Femur (tissue), 1 donor: Measurements from ENCODE around the gene SEC63.
"Not testable (repeated sequence)": the region's sequence is repeated elsewhere in the genome, so short reads cannot be mapped to it uniquely, and the experiment has no call there.

ENCODE experiments used
- DNase-seq: peaks from one replicate; pipeline ENCODE4 v3.0.0-alpha.2; 2017

The SEC63 gene

DNA sequence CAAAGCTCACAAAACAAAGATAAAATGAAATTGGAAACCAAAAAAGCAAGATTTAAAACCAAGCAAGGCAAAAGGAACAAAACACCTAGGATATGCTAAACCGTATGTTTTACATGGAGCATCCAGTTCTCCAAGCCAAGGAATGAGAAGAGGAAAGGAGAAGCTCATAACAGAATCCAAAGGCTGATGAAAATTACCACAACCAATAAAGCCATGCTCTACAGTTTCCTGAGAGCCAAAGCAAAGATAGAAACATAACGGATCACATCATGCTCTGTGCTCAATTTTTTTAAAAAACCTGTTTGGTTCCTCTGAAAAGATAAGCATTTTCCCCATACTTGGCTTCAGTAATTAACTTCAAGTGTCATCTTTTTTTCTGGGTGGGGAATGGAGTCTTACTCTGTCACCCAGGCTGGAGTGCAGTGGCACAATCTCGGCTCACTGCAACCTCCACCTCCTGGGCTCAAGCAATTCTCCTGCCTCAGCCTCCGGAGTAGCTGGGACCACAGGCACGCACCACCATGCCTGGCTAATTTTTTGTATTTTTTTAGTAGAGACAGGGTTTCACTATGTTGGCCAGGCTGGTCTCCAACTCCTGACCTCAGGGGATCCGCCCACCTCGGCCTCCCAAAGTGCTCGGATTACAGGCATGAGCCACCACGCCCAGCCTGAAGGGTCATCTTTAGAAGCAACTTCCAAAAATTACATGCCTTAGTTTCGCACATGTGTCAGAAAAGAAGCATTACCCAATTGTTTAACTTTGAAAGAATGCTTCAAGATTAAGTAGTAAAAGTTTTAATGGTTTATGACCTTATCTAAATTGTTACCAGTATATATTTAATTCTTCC is 31.1 kb downstream of the SEC63 start:
- not testable (repeated sequence) for DNase-seq

DNA sequence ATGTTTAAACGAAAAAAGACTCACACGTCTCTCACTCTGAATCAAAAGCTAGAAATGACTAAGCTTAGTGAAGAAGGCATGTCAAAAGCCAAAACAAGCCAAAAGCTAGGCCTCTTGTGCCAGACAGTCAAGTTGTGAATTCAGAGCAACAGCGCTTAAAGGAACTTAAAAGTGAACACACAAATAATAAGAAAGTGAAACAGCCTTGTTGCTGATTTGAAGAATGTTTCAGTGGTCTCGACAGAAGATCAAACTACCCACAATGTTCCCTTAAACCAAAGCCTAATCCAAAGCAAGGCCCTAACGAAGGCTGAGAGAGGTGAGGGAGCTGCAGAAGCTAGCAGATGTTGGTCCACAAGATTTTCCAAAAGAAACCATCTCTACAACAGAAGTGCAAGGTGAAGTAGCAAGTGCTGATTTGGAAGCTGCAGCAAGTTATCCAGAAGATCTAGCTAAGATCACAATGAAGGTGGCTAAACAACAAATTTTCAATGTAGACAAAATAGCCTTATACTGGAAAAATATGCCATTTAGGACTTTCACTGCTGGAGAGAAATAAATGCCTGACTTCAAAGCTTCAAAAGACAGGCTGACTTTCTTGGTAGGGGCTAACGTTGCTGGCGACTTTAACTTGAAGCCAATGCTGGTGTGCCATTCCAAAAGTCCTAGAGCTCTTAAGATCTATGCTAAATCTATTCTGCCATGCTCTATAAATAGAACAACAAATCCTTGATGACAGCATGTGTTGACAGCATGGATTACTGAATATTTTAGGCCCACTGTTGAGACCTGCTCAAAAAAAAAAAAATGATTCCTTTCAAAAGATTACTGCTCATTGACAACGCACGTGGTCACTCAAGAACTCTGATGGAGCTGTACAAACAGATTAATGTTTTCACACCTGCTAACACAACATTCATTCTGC is 40.3 kb downstream of the SEC63 start:
- DNase-seq, result no peak

DNA sequence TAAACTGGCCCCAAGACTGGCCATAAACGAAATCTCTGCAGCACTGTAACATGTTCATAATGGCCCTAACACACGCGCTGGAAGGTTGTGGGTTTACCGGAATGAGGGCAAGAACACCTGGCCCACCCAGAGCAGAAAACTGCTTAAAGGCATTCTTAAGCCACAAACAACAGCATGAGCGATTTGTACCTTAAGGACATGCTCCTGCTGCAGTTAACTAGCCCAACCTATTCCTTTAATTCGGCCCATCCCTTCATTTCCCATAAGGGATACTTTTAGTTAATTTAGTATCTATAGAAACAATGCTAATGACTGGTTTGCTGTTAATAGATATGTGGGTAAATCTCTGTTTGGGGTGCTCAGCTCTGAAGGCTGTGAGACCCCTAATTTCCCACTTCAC is 41.0 kb downstream of the SEC63 start:
- not testable (repeated sequence) for DNase-seq

DNA sequence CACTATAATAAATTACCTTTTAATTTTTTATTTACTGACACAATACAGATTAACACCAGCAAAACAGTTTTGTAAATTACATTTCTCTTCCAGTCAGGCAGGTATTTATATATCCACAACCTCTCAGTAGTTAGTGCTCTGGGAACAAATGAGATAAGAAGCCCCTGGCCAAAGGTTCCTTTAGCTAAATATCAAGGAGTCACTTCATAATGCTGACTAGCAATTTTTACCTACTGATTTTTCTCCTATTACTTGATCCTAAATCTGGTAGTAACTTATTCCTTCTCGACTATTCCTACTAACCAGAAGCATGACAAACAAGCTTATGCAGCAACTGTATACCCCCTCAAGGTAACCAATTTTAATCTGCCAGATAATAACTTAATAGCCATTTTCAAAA is 46.3 kb downstream of the SEC63 start:
- no peak for DNase-seq

DNA sequence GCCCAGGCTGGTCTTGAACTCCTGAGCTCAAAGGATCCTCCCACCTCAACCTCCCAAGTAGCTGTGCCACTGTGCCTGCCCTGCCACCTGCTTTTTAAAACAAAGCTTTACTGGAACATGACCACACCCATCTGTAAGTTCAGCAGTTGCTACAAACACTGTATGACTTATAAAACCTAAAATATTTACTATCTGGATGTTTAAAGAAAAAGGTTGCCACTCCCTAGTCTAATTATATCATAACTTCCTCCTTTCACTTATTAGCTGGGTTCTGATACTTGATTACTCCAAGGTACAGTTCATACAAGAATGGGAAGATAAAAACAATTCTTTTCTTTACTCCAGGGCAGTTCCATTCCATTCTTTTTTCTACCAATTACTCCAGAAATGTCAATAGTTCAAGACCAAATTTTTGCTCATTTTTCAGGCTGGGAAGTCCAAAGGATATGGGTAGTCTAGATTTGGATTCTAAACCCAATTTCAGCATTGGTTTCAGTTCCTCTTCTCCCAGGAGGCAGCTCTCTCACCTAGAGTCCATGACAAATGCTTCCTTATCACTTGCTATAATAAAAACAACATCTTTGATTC is 63.1 kb downstream of the SEC63 start:
- DNase-seq, result no peak

DNA sequence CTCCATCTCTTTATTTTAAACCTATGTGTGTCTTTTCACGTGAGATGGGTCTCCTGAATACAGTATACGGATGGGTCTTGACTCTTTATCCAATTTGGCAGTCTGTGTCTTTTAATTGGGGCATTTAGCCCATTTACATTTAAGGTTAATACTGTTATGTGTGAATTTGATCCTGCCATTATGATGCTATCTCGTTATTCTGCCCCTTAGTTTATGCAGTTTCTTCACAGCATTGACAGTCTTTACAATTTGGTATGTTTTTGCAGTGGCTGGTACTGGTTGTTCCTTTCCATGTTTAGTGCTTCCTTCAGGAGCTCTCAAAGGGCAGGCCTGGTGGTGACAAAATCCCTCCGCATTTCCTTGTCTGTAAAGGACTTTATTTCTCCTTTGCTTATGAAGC is 67.6 kb downstream of the SEC63 start:
- DNase-seq, result not testable (repeated sequence)

DNA sequence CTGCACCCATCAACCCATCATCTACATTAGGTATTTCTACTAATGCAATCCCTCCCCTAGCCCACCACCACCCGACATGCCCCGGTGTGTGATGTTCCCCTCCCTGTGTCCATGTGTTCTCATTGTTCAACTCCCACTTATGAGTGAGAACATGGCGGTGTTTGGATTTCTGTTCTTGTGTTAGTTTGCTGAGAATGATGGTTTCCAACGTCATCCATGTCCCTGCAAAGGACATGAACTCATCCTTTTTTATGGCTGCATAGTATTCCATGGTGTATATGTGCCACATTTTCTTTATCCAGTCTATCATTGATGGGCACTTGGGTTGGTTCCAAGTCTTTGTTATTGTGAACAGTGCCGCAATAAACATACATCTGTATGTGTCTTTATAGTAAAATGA is 72.1 kb downstream of the SEC63 start:
- not testable (repeated sequence) for DNase-seq

DNA sequence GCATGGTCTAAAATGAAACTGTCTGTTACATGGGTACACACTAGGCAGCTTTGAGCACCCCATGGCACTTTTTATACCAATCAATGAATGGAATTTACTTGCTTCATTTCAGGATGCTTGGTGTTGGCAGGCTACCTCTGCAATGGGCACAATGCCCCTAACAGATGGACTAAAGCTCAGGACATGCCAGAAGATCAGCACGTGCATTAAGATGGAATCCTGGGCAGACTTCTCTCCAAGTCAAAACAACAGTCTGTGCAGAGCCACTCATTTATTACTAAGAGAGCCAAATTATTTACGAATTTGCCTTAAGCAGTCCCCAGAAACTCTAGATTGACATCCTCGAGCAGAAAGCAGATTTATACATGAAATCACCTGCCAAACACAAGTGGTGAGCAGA is 78.1 kb downstream of the SEC63 start:
- no peak for DNase-seq

DNA sequence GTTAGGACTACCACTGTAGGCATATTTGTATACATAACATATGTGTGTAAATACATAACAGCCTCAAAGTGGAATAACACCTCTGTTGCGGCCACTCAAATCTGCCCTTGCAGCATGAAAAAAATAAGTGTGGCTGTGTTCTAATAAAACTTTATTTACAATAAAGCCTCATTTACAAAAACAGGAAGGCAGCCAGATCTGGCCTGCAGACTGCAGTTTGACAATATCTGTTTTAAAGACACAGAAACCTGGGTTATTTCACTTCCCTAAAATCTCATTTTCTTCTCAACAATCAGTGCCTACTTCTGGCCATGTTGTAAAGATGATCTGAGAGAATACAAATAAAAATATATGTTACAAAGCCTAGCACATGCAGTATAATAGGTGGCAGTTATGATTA is 80.0 kb downstream of the SEC63 start:
- no peak for DNase-seq

DNA sequence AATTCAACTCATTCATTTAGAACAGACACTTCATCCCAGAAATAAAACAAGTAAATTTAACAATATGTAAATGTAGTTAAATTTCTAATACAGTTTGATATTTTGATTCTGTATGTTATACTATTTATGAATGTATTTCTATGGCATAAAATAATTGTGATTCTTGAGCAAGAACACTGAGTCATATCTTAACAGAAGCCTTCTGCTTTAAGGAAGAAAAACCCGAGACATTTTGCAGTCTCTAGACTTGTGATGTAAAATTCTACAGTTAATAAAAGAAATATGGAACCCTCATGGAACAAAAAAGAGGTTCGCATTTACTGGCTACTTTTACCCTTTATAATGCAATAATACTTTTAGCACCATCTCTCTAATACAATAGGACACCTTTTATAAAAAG is 86.0 kb downstream of the SEC63 start:
- DNase-seq, result no peak

DNA sequence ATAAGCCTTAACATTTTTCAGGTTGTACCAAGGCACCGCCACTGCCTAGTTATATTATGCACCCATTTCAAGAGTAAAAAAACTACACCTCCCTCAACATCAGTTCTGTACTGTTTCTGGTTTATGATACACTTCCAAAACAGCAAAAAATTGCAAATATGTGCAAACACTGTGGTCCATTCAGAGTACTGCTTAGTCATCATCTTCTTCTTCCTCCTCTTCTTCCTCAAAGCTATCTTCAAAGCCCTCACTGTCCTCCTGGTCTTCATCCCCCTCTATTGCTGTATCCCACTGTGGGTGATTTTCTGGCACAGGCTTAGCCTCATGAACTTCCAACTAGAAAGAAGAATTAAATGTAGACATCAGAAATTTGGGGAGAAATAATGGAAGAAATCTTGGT is 86.5 kb downstream of the SEC63 start:
- not testable (repeated sequence) for DNase-seq

DNA sequence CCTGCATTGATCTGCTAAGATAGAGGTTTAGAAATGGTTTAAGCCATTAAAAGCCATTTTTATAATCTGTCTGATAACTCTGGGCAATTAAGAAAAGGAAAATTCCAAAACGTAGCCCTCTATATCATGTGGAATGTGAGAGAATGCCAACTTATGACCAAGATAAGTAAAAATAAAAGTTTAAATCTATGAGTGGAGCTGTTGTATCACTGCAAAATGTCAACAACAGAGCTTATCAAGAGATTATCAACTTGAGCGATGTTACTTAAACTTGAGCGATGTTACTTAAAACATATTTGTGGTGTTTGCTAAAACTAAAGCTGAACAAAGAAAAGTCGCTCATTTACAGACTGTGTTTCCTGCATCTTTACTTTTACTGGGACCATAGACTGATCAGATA is 87.0 kb downstream of the SEC63 start:
- DNase-seq, result no peak

DNA sequence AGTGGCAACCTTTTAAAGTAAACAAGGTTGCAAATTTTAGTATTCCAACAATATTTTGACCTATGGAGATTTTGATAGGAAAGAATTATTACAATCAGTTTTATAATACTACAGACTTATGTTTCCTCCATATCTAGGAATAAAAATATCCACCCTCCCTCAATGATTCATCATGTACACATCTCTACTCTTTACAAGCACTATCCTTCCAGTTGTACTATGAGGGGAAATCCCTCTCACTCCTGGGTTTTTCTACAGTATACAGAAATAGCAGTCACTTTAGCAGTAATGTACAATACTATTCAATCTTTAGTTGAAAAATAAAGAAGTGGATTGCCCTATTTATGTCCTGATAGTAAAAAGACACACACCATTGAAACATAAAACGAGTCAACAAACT is 87.6 kb downstream of the SEC63 start:
- DNase-seq, result no peak

DNA sequence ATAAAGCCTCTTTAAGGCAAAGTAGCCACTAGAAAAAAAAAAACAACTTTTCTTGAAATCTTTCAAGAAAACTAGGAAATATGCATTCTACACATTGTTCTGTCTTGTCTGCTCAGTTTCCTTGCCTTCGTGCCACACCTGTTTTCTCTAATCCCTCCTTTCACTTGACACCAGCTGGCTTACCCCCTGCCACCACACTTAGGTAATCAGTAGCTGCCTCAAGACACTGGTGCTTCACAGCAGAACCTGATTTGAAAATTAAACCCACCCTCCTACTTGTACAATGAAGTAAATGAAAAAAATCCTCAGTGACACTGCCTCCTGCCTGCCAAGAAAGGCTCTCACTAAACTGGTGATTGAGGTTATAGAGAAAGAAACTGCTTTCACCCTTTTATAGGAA is 88.1 kb downstream of the SEC63 start:
- no peak for DNase-seq

DNA sequence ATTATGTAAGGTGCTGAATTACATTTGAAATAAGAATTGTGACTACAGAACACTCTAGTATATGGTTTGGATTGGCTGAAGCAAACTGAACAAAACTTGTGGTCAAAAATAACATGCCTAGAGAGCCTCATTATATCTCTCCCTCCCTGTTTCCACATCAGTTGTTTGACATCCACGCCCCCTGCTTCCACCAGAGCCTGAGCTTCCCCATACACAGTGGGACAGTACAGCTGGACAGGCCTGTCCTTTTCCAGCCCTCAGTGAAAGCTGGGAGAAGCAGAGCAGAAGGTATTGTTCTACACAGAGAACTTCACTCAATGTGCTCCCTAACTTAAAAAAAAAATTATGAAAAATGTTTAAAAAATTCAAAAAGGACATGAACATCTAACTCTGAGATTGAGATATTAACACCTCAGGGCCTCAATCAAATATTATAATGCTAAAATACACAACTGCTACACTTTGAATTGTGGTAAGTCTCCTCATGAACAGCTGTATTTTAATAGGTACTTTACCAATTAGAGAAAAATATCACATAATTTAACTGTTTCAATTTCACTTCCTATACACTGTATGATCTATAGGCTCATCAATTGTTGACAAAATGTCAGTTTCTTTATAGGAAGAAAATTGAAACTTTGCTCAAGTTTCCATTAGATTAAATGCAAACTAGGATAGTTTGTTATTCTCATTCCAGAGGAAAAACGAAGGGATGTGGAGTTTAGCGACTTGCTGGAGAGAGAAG is 89.0 kb downstream of the SEC63 start:
- no peak for DNase-seq

DNA sequence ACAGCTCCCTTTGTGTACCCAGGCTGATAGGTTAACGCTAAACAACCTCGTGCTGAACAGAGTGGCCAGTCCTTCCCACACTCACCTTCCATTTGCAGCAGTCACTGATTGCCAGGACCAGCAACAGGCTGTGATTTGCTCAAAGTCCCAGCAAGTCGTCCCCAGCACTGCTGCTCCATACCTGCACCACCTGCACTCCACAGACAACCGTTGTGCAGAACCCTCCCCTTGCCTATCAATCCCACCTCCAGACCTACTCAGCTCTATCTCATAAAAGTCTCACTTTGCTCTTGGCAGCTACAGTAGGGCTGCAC is 90.7 kb downstream of the SEC63 start:
- DNase-seq, result no peak

DNA sequence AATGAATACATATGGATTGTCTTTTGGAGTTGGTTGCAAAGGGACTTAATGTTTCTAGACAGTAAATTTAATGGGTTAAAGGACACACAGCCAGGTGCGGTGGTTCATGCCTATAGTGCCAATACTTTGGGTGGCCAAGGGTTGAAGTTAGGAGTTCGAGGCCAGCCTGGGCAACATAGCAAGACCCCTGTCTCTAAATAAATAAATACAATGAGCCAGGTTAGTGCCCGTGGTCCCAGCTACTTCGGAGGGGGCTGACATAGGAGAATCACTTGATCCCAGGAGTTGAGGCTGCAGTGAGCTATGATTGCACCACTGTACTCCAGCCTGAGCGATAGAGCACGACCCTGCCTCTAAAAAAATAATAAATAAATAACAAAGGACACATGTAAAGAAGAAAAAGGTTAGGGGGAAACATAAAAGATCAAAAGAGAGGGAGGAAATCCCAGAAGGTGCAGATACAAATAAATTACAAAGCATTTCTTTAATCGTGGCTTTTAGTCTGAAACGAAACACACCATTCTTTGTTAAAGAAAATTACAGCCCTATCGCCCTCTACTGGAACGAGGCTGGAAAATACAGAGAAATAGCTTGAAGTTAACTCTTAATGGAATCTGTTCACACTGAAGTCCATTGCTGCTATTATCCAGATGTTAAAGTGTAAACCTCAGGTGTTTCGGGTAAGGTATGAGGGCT is 91.3 kb downstream of the SEC63 start:
- no peak for DNase-seq

DNA sequence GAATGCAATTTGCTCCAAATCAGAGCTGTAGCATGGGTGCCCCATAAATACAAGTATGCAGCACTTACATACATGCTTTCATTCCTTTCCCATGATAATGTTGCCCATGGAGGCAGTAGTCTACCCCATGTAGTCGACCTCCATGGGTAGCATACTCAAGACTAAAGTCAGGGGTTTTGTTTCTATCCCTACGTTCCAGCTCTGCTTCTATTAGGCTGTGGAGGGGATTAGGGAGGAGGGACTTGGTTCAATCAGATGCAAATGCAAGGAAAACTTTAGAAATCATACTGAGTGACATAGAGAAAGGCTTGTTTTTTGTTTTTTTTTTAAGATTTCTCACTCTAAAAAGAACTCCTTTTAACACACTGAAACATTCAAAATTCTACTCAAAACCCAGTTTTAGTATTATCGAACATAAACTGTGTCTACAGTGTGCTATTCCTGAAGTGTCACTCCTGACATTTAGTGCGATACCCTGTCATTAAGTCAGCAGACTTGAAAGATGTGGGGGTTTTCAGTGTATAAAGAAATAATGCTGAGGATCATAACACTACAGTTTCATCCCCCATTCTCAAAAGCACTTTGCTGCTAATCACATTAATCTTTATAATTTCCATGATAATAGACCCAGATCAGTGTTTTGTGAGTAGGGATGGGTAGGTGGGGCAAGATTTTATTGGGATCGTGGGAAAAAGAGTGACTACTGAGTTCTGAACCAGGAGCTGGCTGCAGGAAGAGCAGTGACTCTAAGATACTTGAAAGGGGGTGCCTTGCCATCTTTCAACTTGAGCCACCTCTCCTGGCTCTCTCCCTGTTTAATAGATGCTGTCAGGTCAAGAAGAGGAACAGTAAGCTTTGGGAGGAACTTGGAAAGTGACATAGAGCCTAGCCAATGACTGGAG is 93.5 kb downstream of the SEC63 start:
- DNase-seq, result no peak

DNA sequence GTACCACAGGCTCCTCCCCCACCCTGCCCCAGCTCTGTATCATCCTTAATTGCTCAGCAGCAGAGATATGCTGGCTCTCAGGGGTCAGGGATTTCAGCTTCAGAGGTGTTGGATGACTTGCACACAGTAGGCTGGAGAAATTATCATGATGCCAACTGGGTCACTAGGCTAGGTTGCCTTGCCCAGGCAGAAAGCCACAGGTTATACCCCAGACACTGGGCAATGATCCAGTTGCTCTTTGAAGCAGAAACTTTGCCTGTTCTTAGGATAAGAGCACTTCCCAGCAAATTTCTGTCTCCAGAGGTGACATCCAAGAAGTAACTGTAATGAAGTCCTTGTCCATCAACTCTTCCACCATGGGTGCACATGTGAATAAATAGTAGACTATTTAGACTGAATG is 95.6 kb downstream of the SEC63 start:
- DNase-seq, result no peak

DNA sequence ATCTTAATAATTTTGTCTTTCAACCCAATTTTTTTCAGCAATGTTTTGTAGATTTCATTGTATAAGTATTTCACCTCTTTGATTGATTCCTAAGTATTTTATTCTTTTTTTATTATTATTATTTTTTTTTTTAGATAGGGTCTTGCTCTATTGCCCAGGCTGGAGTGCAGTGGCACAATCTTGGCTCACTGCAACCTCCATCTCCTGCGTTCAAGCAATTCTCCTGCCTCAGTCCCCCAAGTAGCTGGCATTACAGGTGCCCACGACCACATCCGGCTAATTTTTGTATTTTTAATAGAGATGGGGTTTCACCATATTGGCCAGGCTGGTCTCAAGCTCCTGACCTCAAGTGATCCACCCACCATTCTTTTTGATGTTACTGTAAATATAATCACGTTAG is 97.0 kb downstream of the SEC63 start:
- not testable (repeated sequence) for DNase-seq

DNA sequence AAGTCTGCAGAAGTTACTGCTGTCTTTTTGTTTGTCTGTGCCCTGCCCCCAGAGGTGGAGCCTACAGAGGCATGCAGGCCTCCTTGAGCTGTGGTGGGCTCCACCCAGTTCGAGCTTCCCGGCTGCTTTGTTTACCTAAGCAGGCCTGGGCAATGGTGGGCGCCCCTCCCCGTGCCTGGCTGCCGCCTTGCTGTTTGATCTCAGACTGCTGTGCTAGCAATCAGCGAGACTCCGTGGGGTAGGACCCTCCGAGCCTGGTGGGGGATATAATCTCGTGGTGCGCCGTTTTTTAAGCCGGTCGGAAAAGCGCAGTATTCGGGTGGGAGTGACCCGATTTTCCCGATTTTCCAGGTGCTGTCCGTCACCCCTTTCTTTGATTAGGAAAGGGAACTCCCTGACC is 97.9 kb downstream of the SEC63 start:
- not testable (repeated sequence) for DNase-seq
